Endometrial microvascular endothelial cells (primary cell): ENCODE measurements around the gene NBPF14. TPM values are rescaled to one million over a fixed set of nuclear protein-coding genes. Genes with fewer than 3 reads are reported as not detected.

ENCODE experiments used
- total RNA-seq: library from RNA; depleted of rRNA; stranded (reverse); fragments of >200 nt; gene quantifications from one replicate; pipeline ENCODE4 v1.2.3, GENCODE V29; 2015; ENCODE audit errors: inconsistent ontology term

NBPF14 gene
- total RNA-seq, 1 donor from 2014 or later, result 3.8 TPM

Other genes starting within 250 kb of the NBPF14 start
- not detected for gene PPIAL4G, start 112.7 kb downstream of the NBPF14 start, total RNA-seq
- gene NUDT4B, start 152.8 kb upstream of the NBPF14 start, total RNA-seq, result 21.4 TPM
- gene PDE4DIP, start 248.4 kb upstream of the NBPF14 start, total RNA-seq, result 30.8 TPM